HTERT RPE-1 (cell line): ENCODE results near the gene LILRA1.
"Not testable (repeated sequence)": the region's sequence is repeated elsewhere in the genome, so short reads cannot be mapped to it uniquely, and the experiment has no call there.

Experiments used
- in situ Hi-C: fragments of 300-500 bp; cut with MboI; formaldehyde crosslinking; loops from 4 replicates; pipeline ENCODE4 v1.14.3; 2020; ENCODE audit warnings: low sequenced_read_pairs

Gene LILRA1

DNA sequence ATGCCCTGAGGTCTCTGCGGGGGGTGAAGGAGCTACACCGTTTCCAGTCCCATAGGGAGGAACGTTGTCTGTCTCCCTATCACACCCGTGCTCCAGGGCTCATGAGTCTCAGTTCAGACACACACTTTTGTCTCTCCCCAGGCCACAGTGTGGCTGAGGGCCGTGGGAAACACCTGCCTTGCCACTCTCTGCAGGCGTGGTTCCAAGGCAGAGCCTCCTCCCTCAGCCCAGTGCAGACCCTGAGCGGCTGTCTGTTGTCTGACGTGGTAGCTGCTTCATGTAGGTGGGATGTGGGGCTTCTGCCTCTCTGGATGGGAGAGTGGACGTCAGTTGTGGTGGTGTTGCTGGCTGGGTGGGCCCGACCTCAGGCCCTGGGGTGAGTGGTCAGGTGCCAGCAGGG is 30.8 kb downstream of the LILRA1 start:
- in situ Hi-C loops, result not testable (repeated sequence)

DNA sequence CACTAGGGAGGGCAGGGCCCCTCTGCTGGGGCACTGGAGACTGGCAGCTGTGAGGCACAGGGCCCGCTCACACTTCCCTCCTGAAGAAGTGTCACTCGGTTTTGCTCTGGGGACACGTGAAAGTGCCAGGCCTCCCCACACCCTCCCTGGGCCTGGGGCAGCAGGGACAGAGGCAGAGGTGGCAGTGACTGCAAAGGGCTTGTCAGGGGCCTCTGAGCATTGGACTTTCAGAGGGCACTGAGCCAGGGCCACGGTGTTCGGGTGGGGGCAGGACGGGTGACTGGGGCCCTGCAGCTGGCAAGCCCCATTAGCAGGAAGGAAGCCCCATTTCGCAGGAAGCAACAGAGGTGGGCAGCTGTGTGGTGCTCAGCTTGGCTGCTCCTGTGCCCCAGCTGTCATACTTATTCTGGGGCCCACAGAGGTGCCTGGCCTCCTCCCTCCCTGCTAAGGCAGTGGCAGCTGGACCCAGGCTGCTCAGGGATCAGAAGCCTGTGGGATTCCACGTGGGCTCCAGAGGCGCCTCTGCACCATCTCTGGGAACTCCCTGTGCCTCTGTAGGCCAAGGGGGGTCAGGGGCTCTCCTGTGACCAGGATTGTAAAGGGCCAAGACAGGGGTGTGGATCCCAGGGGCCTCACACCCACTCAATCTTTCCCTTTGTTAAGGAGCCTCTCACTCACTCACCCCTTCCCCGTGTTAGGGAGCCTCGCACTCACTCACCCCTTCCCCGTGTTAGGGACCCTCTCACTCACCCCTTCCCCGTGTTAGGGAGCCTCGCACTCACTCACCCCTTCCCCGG is 31.7 kb downstream of the LILRA1 start:
- in situ Hi-C loops, result not testable (repeated sequence)

DNA sequence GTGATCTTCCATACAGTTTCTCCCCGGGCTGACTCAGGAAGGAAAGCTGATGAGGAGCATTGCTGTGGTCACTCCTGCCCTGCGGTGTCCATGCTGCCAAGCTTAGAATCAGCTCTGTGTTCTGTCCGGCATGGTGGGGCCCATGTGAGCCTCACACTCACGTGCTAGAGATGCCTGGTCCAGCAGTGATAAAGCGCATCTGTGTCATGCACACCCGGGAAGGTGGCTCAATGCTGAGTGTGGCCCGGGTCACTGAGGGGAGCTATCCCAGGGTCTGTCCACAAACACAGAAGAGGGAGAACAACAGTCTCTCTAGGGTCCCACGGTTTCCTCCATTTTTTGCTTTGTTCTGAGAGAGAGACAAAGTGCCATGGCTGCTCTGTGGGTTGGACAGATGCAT is 33.3 kb downstream of the LILRA1 start:
- in situ Hi-C loops, result no loop called here

DNA sequence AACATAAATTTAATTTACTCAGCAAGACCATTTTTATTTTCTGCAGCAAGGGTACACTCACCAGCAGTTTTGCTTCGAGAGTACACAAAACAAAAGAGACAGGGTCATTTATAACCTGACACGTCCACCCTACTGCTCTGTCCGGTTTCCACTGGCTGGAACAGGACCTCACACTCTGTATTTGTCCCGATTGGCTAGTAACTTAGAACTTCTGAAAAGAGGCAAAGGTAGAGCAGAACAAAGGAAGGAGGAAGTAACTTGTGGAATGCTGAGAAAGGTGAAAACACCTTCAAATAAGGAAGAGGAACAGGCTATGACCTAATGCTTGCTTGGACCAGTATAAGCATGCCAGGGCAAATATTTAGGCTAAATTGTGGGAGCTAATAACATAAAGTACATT is 34.5 kb downstream of the LILRA1 start:
- in situ Hi-C loops, result not testable (repeated sequence)

DNA sequence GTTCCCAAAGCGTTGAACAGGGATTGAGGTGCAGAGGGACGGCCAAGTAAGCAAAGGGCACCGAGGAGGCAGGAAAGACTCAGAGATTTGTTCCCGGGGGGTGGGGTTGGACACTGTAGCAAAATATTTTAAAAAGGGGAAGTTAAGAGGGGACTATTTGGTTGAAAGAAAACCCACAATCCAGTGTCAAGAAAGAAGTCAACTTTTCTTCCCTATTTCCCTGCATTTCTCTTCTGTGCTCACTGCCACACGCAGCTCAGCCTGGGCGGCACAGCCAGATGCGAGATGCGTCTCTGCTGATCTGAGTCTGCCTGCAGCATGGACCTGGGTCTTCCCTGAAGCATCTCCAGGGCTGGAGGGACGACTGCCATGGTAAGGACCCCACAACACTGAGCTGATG is 36.8 kb downstream of the LILRA1 start, which contains the start of gene LILRB1:
TSS of gene LILRB1 (plus strand) at position 223 of the 400 bp plus-strand sequence. CDS start 590 bp downstream, outside the sequence.
- in situ Hi-C loops, result not testable (repeated sequence)

DNA sequence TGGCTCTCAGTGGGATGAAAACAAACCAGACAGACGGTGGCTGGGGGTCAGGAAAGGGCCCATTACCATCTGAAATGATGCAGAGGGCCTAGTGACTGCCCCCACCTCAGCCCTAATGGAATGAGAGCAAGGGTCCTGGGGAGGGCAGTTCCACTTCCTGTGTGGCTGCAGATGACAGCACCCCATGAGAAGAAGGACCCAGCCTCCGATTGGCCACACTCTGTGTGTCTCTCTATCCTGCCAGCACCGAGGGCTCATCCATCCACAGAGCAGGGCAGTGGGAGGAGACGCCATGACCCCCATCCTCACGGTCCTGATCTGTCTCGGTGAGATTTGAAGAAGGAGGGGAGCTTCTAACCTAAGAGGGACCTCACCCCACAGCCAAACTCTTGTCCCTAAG is 37.4 kb downstream of the LILRA1 start:
- in situ Hi-C loops, result no loop called here

DNA sequence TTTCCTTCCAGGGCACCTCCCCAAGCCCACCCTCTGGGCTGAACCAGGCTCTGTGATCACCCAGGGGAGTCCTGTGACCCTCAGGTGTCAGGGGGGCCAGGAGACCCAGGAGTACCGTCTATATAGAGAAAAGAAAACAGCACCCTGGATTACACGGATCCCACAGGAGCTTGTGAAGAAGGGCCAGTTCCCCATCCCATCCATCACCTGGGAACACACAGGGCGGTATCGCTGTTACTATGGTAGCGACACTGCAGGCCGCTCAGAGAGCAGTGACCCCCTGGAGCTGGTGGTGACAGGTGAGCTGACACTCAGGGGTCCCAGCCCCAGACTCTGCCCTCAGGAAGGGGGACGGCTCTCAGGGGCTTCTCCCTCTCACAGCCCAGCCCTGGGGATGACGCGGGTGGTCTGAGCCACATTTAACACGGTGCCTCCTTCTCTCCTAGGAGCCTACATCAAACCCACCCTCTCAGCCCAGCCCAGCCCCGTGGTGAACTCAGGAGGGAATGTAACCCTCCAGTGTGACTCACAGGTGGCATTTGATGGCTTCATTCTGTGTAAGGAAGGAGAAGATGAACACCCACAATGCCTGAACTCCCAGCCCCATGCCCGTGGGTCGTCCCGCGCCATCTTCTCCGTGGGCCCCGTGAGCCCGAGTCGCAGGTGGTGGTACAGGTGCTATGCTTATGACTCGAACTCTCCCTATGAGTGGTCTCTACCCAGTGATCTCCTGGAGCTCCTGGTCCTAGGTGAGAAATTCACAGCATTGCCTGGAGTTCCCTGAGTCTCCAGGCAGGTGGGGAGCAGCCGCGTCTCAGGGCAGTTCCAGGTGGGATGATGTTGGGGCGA is 38.3 kb downstream of the LILRA1 start:
- in situ Hi-C loops, result not testable (repeated sequence)

DNA sequence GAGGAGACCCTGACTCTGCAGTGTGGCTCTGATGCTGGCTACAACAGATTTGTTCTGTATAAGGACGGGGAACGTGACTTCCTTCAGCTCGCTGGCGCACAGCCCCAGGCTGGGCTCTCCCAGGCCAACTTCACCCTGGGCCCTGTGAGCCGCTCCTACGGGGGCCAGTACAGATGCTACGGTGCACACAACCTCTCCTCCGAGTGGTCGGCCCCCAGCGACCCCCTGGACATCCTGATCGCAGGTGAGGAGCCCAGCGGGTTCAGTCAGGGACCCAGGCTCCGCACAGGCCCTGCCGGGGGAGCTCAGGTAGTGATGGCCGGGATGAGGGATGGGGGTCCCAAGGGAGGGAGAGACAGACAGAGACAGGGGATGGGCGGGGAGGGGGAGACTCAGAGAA is 39.1 kb downstream of the LILRA1 start:
- in situ Hi-C loops, result not testable (repeated sequence)

DNA sequence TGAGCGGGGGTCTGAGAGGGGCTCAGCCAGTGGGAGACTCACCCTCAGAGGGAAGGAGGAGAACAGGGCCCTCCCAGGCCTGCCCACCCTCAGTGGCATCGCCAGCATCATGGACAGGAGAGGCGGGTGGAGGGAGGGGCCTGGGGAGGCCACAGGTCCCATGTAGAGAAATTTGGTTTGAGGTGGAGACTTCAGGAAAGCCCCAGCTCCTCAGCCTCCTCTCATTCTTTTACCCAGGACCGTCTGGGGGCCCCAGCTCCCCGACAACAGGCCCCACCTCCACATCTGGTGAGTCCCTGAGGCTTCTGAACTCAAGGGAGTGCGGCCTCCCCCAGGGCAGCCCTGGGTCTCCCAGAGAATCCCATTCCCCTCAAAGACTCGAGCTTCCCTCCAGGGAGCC is 40.0 kb downstream of the LILRA1 start:
- in situ Hi-C loops, result no loop called here

DNA sequence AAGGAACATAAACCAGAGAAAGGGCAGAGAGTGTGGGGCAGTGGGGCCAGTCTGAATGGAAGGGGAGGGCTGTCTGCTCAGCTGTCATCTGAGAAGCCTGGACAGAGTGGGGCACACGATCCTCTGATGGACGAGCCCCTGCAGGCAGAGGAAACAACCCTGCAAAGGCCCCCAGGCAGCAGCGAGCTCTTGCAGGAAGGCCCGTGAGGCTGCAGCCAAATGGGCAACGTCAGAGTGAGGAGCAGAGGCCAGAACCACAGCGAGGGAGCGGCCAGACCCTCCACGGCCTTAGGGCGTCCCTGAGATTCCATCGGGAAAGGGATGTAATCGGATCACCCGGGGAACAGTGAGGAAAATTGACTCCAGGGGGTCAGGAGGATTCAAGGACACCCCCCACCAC is 42.6 kb downstream of the LILRA1 start:
- in situ Hi-C loops, result not testable (repeated sequence)

DNA sequence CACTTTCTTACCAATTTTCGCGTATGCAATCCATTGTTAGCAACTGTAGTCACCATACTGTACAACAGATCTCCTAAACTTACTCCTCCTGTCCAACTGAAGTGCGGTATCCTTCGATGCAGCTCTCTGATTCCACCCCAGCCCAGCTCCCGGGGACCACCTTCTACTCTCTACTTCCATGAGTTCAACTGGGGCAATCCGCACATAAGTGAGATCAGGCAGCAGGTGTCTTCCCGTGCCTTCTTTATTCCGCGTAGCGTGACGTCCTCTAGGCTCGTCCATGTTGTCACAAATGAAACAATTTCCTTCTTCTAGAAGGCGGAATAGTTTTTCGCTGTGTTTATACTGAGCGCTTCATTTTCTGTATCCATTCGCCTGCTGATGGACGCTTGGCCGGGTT is 45.3 kb downstream of the LILRA1 start:
- in situ Hi-C loops, result no loop called here

DNA sequence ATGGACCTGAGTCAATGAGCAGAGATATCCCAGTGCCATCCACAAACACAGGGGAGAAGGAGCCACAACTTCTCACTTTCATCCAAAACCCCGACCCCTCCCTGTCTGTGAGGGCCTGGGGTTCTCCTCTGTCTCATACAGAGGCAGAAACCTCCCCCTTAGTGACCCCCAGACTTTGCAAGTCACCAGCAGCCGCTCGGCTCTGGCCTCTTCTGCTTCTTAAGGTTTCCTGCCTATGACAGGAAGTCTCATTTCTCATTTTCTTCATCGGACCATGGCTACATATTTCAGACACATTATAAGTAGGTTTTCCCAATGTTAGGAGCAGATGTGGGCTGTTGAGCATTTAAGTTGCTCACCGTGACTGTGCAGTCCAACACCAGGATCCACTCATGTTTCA is 49.5 kb downstream of the LILRA1 start:
- in situ Hi-C loops, result not testable (repeated sequence)

DNA sequence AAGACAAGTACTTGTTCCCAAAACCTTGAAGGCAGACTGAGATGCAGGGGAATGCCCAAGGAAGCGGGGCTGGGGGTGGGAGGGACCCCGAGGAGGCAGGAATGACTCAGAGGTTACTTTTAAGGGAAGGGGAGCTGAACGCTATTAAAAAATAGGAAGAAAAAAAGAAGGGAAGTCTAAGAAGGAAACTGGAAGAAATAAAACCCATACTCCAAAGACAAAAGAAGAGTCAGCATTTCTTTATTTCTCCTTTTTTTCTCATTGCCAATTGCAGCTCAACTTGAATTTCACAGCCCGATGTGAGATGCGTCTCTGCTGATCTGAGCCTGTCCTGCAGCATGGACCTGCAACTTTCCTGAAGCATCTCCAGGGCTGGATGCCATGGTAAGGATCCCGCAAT is 50.2 kb downstream of the LILRA1 start:
- in situ Hi-C loops, result not testable (repeated sequence)

DNA sequence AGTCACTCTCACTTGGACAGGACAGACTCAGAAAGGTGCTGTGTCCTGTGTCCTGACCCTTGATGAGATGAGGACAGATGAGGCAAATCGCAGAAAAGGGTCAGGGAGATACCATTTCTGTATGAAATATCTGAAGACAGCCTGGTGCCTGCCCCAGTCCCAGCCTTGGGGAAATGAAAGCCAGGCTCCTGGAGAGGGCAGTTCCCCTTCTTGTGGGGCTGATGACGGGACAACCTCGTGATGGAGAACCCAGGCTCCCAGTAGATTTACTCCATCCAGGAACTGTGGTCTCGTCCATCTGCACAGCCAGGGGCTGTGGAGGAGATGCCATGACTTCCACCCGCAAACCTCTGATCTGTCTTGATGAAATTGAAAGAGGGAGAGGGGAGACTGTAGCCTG is 50.6 kb downstream of the LILRA1 start:
- in situ Hi-C loops, result no loop called here

DNA sequence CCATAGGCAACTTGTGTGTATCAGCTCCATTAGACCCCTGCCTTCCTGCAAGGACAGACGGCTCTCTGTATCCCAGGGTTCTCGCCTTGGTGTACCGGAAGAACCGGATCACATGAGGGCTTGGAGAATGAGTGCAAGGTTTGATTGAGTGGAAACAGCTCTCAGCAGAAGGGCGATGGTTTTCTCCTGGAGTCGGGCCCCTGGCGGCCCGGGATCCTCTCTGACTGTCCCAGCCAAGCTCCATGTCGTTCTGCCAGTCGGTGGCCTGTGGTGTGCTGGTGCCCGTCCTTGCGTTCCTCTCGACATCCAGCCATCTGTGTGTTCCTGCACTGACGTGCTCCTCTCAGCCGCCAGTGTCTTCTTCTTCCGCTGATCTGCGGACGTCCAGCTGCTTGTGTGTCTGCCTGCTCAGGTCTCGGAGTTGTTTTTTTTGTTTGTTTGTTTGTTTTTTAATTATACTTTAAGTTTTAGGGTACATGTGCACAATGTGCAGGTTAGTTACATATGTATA is 53.0 kb downstream of the LILRA1 start:
- in situ Hi-C loops, result no loop called here

DNA sequence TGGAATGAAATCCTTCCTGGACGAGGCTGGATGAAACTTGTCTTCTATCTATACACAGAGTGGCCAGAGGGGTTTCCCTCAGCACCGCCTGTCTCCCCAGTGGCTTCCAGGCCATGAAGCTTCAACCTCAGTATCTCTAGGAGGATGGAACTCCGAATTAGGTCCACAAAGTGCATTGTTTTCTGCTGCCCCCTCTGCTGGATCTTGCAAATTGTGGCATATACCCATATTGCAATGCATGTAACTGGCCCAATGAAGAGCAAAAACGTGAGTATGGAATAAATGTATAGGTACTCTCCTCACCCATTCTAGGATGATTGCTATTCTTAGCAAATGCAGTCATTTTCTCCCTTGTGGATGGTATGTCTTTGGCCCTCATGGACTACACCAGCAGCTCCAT is 54.7 kb downstream of the LILRA1 start:
- in situ Hi-C loops, result no loop called here

DNA sequence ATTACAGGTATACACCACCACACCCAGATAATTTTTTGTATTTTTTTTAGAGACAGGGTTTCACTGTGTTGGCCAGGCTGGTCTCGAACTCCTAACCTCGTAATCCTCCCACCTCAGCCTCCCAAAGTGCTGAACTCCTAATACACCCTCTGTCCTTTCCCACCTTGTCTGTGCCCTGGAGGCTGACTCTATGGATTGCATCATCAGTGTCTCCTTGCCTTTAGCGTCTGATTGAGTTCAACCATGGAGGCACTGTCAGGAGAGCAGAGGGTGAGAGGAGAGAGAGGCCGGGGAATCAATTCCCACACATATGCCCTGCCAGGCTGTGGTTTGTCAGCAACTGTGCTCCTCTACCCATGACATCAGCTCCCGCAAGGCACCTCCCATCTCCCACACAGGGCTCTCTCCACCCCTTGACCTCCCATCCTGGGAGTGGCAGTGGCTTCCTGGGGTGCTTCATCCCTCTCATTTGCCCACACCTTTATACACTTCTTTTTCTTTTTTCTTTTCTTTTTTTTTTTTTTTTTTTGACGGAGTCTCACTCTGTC is 56.8 kb downstream of the LILRA1 start:
- in situ Hi-C loops, result no loop called here
